ENCODE measurements around the gene TMEM215. TPM values are rescaled to one million over a fixed set of nuclear protein-coding genes. Genes with fewer than 3 reads are reported as not detected.
"Not testable (repeated sequence)": the region's sequence is repeated elsewhere in the genome, so short reads cannot be mapped to it uniquely, and the experiment has no call there.

Gene TMEM215
- polyA plus RNA-seq, 1 experiment = not detected

DNA sequence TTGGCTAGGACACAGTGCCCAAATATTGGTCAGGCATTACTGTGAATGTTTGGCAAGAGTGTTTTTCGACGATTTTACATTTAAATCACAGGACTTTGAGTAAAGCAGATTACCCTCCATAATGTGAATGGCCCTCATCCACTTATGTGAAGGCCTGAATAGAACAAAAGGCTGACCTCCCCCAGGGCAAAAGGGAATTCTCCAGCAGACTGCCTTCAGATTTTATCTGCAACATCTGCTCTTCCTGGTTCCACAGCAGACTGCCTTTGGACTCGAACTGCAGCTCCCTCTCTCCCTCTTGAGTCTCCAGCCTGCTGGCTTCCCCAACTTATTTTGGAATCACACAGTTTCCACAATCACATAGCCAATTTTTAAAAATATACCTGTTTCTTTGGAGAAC is 7.1 kb upstream of the TMEM215 start:
- CTCF ChIA-PET = no interaction called here

DNA sequence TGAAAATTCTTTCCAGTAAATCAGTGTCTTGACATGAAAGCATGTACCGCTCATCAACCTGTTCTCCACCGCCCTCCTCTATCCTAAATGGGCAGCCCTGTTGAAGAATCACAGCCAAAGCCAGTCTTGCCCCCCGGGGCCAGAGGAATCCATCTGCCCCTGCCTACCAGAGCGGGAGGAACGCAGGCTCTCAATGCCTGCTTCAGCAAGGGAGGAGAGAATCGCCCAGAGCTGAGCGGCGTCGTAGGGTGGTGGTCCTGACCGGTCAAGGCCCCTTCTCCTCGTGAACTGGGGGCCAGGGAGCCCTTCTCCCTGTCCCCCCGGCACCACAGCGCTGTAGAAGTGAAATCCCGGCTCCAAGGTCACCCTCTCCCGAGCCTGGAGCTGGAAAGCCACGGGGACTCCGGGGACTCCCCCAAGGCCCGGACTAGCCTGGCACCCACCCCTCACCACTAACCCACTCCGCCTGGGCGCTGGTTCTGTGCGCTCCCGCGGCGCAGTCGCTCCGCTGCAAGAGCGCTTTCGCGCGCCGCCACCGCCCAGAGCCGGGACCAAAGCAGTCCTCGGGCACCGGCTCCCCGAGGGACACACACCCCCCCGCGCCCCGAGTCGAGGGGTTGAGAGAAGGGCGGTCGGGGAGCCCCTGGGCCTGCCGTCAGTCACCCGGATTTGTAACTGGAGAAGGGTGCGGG is 718 bp upstream of the TMEM215 start:
- POLR2A ChIA-PET = no interaction called here
- TF ChIP-seq, protein P1, sequence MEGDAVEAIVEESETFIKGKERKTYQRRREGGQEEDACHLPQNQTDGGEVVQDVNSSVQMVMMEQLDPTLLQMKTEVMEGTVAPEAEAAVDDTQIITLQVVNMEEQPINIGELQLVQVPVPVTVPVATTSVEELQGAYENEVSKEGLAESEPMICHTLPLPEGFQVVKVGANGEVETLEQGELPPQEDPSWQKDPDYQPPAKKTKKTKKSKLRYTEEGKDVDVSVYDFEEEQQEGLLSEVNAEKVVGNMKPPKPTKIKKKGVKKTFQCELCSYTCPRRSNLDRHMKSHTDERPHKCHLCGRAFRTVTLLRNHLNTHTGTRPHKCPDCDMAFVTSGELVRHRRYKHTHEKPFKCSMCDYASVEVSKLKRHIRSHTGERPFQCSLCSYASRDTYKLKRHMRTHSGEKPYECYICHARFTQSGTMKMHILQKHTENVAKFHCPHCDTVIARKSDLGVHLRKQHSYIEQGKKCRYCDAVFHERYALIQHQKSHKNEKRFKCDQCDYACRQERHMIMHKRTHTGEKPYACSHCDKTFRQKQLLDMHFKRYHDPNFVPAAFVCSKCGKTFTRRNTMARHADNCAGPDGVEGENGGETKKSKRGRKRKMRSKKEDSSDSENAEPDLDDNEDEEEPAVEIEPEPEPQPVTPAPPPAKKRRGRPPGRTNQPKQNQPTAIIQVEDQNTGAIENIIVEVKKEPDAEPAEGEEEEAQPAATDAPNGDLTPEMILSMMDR (IDR thresholded peaks at IDR 0.05; ENCODE audit: insufficient read depth, low read depth, low read length) = no peak
- Histone ChIP-seq H3K36me3 (ENCODE audit: control insufficient read depth, insufficient read depth, low read length) (no peaks in the 10 kb centered on the region), H3K4me3 (ENCODE audit: low read depth, low read length) (no peak overlapping the region), H3K27me3 (ENCODE audit: control insufficient read depth, insufficient read depth, low read length) (peaks cover 24% of the 10 kb centered on the region)
- CTCF ChIA-PET = no interaction called here
- DNase-seq (ENCODE audit: low read depth) = no peak

More for the DNA sequence above, 7.1 kb upstream of the TMEM215 start:
- no peaks in the 10 kb centered on the region for H3K36me3 ChIP-seq (ENCODE audit: control insufficient read depth, insufficient read depth, low read length)
- no peak overlapping the region for H3K4me3 ChIP-seq (ENCODE audit: low read depth, low read length)
- TF ChIP-seq, protein P1 (IDR thresholded peaks at IDR 0.05; ENCODE audit: insufficient read depth, low read depth, low read length) = no peak
- no peak for DNase-seq (ENCODE audit: low read depth)
- POLR2A ChIA-PET = no interaction called here
- 0 out of 2 replicates have a peak, but pooled peaks cover 2% of the 10 kb centered on the region for H3K27me3 ChIP-seq (ENCODE audit: control insufficient read depth, insufficient read depth, low read length)

DNA sequence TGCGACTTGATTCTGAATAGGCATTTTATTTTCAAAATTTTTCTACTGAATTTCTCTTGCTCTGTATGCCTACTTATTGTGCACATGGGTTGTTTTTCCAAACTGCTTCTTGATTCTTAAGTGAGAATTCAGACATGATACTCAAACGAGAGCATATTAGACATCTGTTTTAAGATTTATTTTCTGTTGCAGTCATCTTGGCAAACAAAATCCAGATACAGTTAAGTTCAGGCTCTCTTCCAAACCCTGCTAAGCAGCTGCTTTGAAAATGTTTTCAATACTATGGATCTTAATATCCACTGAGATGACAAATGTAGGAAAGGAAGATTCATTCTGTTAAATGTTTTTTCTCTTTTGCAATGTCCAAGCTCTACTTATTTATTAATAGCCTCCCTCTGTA is 4.5 kb downstream of the TMEM215 start:
- ChIA-PET CTCF (no interaction called here), POLR2A (no interaction called here)
- H3K4me3 ChIP-seq (ENCODE audit: low read depth, low read length) = no peak overlapping the region
- peaks cover 16% of the 10 kb centered on the region for H3K27me3 ChIP-seq (ENCODE audit: control insufficient read depth, insufficient read depth, low read length)
- no peak for DNase-seq (ENCODE audit: low read depth)
- TF ChIP-seq, protein P1 (IDR thresholded peaks at IDR 0.05; ENCODE audit: insufficient read depth, low read depth, low read length) = no peak
- no peaks in the 10 kb centered on the region for H3K36me3 ChIP-seq (ENCODE audit: control insufficient read depth, insufficient read depth, low read length)

DNA sequence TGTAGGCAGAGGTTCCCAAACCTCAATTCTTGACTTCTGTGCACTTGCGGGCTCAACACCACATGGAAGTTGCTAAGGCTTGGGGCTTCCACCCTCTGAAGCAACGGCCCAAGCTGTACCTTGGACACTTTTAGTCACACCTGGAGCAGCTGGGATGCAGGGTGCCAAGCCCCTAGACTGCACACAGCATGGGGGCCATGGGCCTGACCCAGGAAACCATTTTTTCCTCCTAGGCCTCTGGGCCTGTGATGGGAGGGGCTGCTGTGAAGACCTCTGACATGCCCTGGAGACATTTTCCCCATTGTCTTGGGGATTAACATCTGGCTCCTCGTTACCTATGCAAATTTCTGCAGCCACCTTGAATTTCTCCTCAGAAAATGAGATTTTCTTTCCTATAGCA is 12.7 kb downstream of the TMEM215 start:
- POLR2A ChIA-PET; H3K36me3 ChIP-seq (ENCODE audit: control insufficient read depth, insufficient read depth, low read length); H3K27me3 ChIP-seq (ENCODE audit: control insufficient read depth, insufficient read depth, low read length); CTCF ChIA-PET; DNase-seq (ENCODE audit: low read depth); H3K4me3 ChIP-seq (ENCODE audit: low read depth, low read length): not testable (repeated sequence)

DNA sequence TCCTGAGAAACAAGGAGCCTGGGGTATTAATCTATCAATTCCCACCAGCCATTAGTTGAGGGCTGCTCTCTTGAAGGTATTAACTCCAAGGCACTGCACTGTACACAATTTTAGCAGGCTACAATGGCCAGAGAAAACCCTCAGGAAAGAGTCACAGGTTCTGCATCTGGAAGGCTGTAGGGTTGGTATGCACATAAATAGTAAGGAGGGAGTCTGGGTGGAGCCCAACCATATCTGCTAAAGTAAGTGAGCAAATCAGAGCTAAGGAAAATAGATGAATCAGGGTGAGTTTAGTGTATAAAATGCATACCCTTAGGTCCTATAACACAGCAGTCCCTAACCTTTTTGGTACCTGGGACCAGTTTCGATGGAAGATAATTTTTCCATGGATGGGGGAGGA is 18.2 kb downstream of the TMEM215 start:
- ChIA-PET POLR2A (no interaction called here), CTCF (interaction anchor here (2.2 kb wide), 1 partner anchor 13 kb away, joined by 5 read pairs; no protein-coding TSS in a partner anchor)
- TF ChIP-seq, protein P1 (IDR thresholded peaks at IDR 0.05; ENCODE audit: insufficient read depth, low read depth, low read length) = no peak
- Histone ChIP-seq H3K27me3 (ENCODE audit: control insufficient read depth, insufficient read depth, low read length) (no peaks in the 10 kb centered on the region), H3K4me3 (ENCODE audit: low read depth, low read length) (no peak overlapping the region), H3K36me3 (ENCODE audit: control insufficient read depth, insufficient read depth, low read length) (no peaks in the 10 kb centered on the region)
- no peak for DNase-seq (ENCODE audit: low read depth)

DNA sequence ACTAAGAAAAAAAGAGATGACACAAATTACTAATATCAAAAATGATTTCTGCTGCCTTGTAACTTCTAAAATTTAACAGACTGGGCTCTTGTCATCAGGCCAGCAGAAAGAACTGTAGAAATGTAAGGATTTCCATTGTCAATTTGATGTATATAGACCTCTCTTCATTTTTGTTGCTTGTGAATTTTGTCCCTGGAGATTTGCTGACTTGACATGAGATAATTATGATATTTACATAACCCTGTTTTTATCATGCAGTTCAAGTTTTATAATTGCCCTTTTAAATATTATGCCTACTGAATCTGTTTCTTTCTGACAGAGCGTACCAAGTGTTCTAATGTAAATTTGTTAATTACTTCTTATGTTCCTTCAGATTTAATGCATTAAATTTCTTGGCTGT is 23.9 kb downstream of the TMEM215 start:
- CTCF ChIA-PET = no interaction called here
- H3K4me3 ChIP-seq (ENCODE audit: low read depth, low read length) = no peak overlapping the region
- no peak for DNase-seq (ENCODE audit: low read depth)
- TF ChIP-seq, protein P1 (IDR thresholded peaks at IDR 0.05; ENCODE audit: insufficient read depth, low read depth, low read length) = no peak
- no peaks in the 10 kb centered on the region for H3K27me3 ChIP-seq (ENCODE audit: control insufficient read depth, insufficient read depth, low read length)
- no peaks in the 10 kb centered on the region for H3K36me3 ChIP-seq (ENCODE audit: control insufficient read depth, insufficient read depth, low read length)
- POLR2A ChIA-PET = no interaction called here

Data from BJ (cell line).